A375 (cell line): ENCODE measurements around the gene GOLGA6L10. TPM values are rescaled to one million over a fixed set of nuclear protein-coding genes. Genes with fewer than 3 reads are reported as not detected.

ENCODE experiments used
- total RNA-seq: library from RNA; depleted of rRNA; stranded (reverse); fragments of >200 nt; shearing (Covaris generic); gene quantifications from 2 replicates; pipeline ENCODE4 v1.2.3, GENCODE V29; 2014; rRNA removed

Gene GOLGA6L10
- 1.6 and 1.7 TPM in 2 replicates for total RNA-seq

GRCh38 chr15:82349375-82349774, at the start of gene GOLGA6L10:
TSS of gene GOLGA6L10 (minus strand) at chr15:82349475. CDS start at chr15:82349375, 100 bp downstream.

Other genes starting within 250 kb of the GOLGA6L10 start
- gene EFL1, start 86.7 kb downstream of the GOLGA6L10 start, total RNA-seq = 29.2 and 32.1 TPM in 2 replicates
- 2.7 TPM in 1 of 2 replicates, not detected in the other for gene SAXO2, start 86.7 kb downstream of the GOLGA6L10 start, total RNA-seq
- gene GOLGA6L9, start 80.3 kb upstream of the GOLGA6L10 start, total RNA-seq = 3.1 and 5.5 TPM in 2 replicates
- 6,139 and 6,766 TPM in 2 replicates for gene RPS17, start 191.0 kb upstream of the GOLGA6L10 start, total RNA-seq